Fibroblast of skin of scalp (primary cell): ENCODE measurements around the gene FANCC.

Experiments
- DNase-seq: peaks from one replicate; pipeline ENCODE4 v3.0.0-alpha.2; 2013

FANCC gene

DNA sequence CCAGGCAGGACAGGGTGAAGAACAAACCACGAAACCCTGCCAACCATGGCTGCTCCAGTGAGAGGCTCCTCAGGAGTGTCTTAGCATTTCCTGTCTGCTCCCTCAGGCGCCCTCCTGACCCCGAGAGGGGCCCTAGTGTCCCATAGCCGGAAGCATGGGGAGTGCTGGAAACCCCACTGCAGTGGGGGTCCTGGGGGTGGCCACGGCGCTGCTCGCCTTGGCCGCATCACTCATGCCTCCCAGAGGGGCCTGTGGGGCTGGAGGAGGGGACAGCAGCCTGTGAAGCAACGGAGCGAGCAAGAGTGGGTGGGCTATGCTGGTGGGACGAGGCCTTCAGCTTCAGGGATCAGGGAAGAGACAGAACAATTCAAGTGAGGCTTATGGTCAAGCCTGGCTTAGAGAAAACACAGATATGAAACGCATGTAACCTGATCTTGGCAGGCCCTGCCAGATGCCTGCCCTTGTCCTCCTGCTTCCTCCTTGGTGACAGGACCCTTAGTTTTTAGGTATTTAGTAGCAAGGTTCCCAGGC is 219.1 kb downstream of the FANCC start:
- no peak for DNase-seq

DNA sequence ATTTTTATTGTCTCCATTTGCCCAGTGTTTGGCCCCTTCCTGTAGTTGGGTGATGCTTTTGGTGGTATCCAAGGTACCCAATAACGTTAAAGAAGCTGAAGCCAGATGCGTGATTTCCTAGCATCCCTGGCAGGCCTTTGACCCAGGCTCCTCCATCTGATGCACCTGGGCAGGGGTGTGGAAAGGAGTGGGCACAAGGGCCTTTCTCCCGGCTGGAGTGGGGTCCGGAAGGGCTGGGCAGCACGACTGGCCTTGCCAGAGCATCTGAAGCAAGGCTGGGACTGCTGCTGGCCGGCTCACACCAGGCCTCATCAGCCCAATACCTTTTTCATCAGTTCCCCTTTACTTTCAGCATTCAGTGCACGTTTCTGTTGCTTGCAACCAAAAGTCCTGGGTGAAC is 220.2 kb downstream of the FANCC start:
- no peak for DNase-seq

DNA sequence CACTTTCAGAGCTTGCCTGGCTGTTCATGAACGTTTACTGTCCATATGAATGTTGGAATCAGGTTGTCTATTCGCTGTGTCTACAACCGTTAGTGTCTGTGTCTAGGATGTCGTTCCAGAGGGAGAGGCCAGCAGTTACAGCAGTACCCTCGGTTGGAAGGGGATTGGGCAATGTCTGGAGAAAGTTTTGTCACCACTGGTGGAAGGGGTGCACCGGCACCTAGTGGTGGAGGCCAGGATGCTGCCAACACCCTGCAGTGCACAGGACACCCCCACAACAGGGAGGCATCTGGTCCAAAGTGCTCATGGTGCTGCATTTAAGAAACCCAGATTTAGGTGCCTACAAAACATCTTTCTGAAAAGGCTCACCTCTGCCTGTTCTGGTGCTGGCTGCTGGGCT is 220.7 kb downstream of the FANCC start:
- DNase-seq = no peak

- no peak for DNase-seq
These were observed 221.1 kb downstream of the FANCC start for GRCh38 chr9:95096381-95096780.

GRCh38 chr9:95095641-95096355 is 221.7 kb downstream of the FANCC start:
- DNase-seq = no peak

DNA sequence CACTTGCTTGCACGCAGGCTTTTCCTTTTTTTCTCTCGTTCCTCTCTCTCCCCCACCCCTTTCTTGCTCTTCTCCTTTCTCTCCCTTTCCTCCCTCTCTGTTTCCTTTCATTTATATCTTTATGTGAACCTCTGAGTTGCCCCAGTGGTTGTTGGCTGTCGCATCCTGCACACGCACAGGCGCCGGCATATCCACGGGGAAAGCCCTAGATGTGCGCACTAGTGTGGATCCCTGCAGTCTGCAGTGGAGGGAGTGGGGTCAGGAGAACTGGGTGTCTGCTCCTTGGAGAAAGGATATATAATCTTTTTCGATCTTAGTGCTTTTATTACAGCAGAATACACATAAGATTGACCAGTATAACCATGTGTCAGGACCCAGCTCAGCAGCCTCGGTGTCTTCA is 223.5 kb downstream of the FANCC start:
- no peak for DNase-seq

DNA sequence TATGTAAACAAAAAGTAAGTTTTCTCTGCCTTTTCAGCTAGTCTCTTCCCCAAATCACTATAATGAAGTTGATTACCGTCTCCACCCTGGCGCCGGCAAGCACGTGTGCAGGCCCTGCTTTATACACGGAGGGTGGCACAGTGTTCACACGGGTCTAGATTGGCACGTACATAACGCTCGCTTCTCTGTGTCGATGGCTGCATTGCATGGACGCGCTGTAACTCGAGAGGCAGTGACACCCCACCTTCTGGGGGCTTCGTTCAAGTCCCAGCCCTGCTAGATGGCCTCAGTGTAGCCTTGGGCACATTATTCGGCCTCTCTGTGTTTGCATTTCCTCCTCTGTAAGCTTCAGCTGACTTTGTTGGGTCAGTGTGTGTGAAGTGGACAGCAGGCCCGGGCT is 223.9 kb downstream of the FANCC start:
- DNase-seq = no peak

DNA sequence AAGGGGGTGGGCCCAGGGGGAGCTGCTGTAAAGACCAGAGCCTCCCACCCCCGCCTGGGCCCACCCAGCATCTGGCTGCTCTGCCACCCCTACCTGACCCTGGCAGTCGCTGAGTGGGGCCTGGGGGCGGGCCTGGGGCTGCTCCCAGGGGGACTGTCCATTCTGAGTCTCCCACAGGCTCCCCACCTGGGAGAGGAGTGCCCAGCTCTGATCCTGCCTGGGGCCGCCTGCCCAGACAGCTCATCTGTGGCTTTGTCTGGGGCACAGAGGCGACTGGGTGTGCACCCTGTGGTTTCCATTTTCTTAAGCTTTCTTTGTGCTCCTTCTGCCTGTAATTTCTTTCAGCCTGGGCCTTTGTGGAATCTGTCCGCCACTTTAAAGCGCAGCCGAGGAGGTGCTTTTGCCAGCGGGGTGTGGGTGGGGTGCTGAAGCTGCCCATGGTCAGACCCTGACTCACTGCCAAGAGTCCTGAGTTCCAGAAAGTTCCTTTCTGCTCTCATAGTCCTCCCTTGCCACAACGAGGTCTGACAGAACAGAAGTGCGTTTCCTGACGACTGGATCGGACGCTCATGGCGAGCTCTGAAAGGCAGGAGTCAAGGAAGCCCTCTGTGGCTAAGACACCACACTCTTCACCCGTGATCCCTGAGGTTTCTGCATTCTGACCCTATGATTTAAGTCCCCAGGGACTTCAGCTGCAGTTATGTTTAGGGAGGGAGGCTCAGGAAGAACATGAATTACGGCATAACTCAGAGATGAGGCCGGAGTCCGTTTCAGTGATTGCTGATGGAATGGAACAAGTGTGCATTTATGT is 225.0 kb downstream of the FANCC start:
- peak; percentile 93 for DNase-seq

DNA sequence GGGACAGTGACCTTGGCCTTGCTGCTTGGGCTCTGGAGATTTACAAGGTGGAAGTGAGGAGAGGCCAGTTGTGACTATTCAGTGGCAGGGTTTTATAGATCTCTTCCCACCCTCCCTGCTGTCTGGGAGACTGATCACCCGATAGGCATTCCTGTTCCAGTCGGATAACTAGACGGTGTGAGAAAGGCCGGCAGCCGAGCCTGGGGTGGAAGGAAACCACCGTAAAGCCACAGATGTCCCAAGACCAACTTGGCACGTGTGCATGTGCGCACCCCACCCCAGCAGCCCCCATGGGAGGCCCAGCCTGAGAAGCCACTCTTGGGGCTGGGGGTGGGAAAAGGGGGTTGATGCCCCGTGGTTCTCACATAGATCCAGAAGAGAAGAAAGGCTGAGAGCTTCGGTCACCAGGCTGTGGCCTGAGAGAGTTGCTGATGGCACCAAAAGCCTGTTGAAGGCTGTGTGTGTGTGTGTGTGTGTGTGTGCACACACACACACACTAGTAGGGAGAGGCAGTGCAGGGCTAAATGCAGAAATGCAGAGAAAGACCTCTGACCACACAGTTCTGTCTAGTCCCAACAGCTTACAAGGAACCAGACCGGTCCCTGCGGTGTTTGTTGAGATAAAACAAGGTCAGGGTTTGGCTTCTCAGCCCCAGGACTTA is 225.8 kb downstream of the FANCC start:
- DNase-seq = peak; percentile 72

DNA sequence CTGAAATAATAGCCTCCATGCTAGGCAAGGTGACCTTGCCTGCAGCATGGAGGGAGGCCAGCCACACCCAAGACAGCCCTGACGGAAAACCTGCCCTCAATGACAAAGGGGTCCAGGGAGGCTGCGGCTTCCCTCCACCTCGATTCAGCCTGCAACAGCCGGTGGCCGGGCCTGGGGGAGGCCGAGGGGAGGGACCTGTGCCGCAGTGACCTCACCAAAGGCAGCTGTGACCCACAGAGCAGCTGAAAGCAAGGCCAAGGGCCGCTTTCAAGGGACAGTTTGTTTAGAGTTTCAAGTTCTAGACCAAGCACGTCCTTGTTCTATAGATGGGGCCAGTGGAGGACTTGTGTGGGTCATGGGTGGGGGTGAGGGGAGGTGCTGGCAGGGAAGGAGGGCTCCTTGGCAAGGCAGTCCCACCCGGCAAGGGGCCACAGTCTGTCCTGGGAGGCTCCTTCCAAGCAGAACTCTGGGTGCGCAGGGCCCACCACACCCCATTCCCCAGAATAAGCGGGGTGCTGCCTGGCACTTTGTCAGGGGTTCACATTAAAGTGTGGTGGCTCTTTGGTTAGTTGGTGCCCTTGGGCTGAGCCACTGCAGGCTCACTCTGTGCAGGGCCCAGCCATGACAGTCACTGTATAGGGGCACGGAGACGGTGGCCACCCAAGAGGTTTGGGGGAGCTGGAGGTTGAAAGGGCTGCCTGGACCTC is 226.5 kb downstream of the FANCC start:
- no peak for DNase-seq

- no peak for DNase-seq
These were observed 227.3 kb downstream of the FANCC start for GRCh38 chr9:95090023-95090791.

DNA sequence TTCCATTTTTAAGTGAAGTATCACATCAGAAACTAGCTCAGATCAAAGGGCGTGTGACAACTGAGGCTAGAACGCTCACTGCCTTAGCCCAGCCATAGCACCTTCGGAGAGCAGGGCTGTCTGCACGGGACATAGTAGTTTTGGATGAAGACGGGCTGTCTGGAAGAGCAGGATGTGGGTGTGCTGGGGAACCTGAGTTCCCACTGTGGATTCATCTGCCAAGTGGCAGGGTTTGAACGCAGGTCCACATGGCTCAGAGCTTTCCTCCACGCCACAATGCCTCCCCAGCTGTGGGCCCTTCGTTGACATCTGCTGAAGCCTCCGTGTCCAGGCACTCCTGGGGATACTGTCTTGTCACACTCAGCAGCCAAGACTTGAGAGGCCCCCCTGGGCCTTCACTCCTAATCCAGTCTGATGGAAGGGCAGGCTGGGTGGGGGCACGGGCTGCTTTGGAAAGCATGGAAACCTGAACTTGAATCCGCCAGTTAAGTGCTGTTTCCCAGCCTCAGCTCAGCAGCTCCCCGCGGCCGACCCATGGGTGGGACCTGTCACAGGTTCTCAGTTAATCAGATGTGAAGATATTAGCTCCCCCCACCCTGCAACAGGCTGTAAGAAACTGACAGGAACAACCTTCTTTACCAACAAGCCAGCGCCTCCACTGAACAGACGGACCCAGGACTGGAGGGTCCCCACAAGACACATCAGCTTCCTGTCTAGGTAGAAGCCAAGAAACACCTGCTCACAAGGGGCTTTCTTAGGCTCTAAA is 228.1 kb downstream of the FANCC start:
- DNase-seq = no peak

- DNase-seq = no peak
These were observed 228.9 kb downstream of the FANCC start for GRCh38 chr9:95088421-95089161.

DNA sequence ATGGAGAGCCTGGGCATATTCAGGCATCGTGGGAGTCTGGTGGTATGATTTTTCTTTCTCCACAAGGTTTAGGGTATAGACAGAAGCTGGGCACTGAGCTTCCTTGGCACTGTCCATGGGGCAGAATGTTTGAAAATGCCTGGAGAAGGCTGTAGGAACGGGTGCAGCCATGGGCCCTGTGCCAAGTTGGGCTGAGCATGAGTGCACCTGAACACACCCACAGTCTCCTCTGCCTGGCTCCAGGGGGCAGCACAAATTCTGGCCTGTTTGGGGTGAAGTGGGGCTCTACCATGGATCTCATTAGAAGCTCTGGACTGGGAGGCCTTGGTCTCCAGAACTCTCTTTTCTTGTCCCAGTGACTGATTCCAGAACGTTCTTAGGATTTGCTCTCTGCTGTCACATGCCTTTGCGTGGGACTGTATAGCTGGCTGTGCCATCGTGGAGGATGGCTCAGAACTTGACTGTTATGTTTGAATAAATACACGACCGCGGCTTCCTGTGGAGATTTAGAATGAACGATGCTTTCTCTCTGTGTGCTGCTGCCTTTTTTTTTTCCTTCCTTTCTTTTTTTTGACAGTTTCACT is 229.8 kb downstream of the FANCC start:
- peak; percentile 22 for DNase-seq

GRCh38 chr9:95086564-95086955 is 230.9 kb downstream of the FANCC start:
- no peak for DNase-seq

DNA sequence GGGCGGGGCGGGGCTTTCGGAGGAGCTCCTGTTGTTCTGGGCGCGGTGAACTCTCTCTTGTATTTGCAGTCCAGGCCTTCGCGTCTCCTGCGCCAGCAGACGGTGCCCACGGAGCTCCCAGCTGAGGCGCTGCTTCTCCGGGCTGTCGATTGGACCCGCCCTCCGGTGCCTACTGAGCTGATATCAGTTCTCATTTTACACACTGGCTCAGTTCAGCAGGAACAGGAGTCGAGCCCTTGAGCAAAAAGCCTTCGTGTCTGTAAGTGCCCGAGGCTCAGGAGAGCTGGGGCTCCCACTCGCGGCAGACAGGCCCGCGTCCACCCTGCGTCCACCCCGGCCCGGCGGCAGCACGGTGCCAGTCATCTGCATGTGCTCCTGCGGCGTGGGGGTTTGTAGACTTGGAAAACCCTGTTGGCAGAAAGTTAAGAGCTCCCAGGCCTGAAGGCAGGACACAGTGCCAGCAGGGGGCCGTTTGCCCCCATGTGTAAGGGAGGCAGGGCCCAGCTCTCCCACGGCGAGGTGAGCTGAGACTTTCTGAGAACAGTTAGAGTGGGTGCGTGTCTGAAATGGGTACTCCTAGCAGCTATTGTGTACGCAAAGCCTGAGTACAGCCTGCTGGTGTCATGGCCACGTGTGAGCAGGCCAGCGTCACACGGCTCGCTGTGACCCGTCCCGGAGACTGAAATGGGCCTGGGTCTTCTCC is 231.5 kb downstream of the FANCC start:
- no peak for DNase-seq

- no peak for DNase-seq
These were observed 232.3 kb downstream of the FANCC start for GRCh38 chr9:95085036-95085770.

- DNase-seq = no peak
These were observed 233.1 kb downstream of the FANCC start for GRCh38 chr9:95084254-95084934.
